Measurements from ENCODE around the gene ENTPD8. TPM values are rescaled to one million over a fixed set of nuclear protein-coding genes. Genes with fewer than 3 reads are reported as not detected.
"Not testable (repeated sequence)": the region's sequence is repeated elsewhere in the genome, so short reads cannot be mapped to it uniquely, and the experiment has no call there.

Gene ENTPD8
- total RNA-seq, 1 donor from 2014 or later, result not detected

GRCh38 chr9:137410891-137411249 lies 30.3 kb downstream of the ENTPD8 start:
- no peak for TF ChIP-seq CTCF (conservative IDR thresholded peaks at IDR 0.05; ENCODE audit: low read depth, low read length)
- no peak overlapping the region for H3K4me3 ChIP-seq (ENCODE audit: low read depth, low read length)
- no peak for DNase-seq (ENCODE audit: low read depth)

- H3K4me3 ChIP-seq (ENCODE audit: low read depth, low read length); DNase-seq (ENCODE audit: low read depth): not testable (repeated sequence)
Observed at GRCh38 chr9:137410236-137410890, 30.8 kb downstream of the ENTPD8 start.

GRCh38 chr9:137409515-137409914 lies 31.6 kb downstream of the ENTPD8 start:
- DNase-seq (ENCODE audit: low read depth), result no peak
- no peak for TF ChIP-seq CTCF (conservative IDR thresholded peaks at IDR 0.05; ENCODE audit: low read depth, low read length)
- H3K4me3 ChIP-seq (ENCODE audit: low read depth, low read length), result no peak overlapping the region

- H3K4me3 ChIP-seq (ENCODE audit: low read depth, low read length), result no peak overlapping the region
- TF ChIP-seq CTCF (conservative IDR thresholded peaks at IDR 0.05; ENCODE audit: low read depth, low read length), result no peak
- no peak for DNase-seq (ENCODE audit: low read depth)
Observed at GRCh38 chr9:137408651-137409405, 32.3 kb downstream of the ENTPD8 start.

GRCh38 chr9:137407590-137408300 lies 33.4 kb downstream of the ENTPD8 start:
- peak overlapping the region; percentile 47 for H3K4me3 ChIP-seq (ENCODE audit: low read depth, low read length)
- TF ChIP-seq CTCF (conservative IDR thresholded peaks at IDR 0.05; ENCODE audit: low read depth, low read length), result no peak
- no peak for DNase-seq (ENCODE audit: low read depth)

- peak overlapping the region; percentile 47 for H3K4me3 ChIP-seq (ENCODE audit: low read depth, low read length)
- no peak for DNase-seq (ENCODE audit: low read depth)
- TF ChIP-seq CTCF (conservative IDR thresholded peaks at IDR 0.05; ENCODE audit: low read depth, low read length), result peak; percentile 67
Observed at GRCh38 chr9:137406876-137407589, 34.1 kb downstream of the ENTPD8 start.
